ENCODE results near the gene KCTD17.

Gene KCTD17

GRCh38 chr22:37103656-37104452 is 52.3 kb downstream of the KCTD17 start:
- DNase-seq (ENCODE audit: low read depth) = no peak

DNA sequence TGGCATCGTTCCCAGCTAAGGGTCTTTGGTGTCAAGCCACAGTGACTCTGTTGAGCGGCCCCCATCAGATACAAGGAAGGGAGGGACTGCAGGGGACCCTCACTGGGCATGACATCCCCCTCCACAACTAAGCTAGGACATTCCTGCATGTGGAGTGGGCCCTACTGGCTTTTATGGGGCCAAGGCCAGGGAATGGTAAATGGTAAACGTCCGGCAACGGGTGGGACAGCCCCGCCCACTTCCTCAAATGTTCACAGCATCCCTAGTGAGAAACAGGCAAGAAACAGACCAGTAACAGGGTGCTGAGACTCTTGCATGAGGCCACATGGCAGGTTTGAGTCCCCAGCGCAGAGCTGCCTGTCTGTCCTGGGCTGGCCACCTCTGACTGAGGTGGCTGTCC is 53.6 kb downstream of the KCTD17 start:
- DNase-seq (ENCODE audit: low read depth) = no peak

DNA sequence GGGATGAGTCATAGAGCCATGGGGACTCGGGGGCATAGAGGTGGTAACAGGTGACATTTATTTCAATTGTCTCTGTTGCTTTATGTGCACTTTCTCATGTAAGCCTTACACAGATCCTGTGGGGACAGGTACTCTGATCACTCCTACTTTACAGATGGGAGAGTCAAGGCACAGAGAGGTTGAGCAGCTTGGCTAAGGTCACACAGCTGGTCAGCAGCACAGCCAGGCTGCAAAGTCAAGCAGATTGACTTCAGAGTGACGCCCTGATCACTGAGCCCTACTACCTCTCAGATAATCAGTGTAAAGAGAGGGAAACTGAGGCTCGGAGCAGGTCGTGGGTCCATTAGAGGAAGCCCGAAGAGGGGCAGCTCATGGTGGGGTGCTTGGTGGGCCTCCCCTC is 54.4 kb downstream of the KCTD17 start:
- no peak for DNase-seq (ENCODE audit: low read depth)

GRCh38 chr22:37107816-37108621 is 56.5 kb downstream of the KCTD17 start:
- no peak for DNase-seq (ENCODE audit: low read depth)

DNA sequence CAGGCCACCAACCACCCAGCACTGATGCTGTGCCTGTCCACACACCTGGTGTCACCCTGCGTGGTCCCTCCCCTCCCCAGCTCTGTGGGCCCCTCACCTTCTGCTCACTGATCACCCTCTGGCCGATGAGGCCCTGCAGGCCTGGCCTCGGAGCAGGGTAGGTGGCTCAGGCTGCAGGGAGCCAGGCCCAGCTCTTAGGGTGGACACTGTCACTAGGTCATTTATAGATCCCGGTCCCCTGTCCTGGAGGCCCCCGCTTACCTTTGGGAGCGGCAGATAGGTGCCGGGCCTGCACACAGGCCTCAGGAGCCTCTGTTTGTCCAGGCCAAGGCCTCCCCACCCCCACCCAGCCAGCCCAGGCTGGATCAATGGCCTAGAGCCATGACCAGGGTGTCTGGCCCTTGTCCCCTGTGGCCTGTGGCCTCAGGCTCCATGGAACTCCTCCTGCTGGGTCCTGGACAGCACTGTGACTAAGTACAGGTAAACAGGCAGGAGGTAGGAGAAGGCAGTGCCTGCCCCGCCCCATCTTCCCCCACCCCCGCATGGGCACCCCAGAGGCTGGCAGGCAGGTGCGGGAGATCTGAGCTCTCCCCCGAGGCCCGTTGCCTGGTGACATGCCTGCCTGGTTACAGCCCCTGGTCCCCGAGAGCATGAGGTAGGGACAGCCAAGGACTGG is 57.8 kb downstream of the KCTD17 start, which contains the start of gene TMPRSS6:
TSS of gene TMPRSS6 (minus strand) at position 472 of the 676 bp plus-strand sequence. CDS start 6,296 bp downstream, outside the sequence.
- no peak for DNase-seq (ENCODE audit: low read depth)

DNA sequence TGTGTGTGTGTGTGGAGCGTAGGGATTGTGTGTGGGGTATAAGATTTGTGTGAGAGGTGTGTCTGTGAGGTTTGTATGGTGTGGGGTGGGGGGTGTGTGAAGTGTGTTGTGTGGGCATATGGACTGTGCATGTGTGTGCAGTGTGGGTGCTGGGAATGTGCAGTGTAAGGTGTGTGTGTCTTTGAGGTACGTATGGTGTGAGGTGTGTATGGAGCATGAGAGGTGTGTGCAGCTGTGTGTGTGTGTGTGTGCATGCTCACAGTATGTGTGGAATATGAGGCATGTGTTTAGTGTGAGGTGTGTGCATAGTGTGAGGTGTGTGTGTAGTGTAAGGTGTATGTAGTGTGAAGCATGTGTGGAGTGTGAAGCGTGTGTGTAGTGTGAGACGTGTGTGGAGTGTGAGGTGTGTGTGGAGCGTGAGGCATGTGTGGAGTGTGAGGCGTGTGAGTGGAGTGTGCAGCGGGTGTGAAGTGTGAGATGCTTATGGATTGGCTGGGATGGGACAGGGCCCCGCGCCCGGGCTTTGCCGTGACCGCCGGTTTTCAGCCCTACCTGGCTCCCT is 59.7 kb downstream of the KCTD17 start:
- no peak for DNase-seq (ENCODE audit: low read depth)

GRCh38 chr22:37112084-37112728 is 60.7 kb downstream of the KCTD17 start:
- no peak for DNase-seq (ENCODE audit: low read depth)

Data from activated gamma-delta T cell treated with anti-CD3 and anti-CD28 coated beads, Interleukin-2, amount 50 U/mL, for 16 hours (primary cell).